HG03432 (cell line): ENCODE measurements around the gene CD96.
"Not testable (repeated sequence)": the region's sequence is repeated elsewhere in the genome, so short reads cannot be mapped to it uniquely, and the experiment has no call there.

Experiments
- ATAC-seq: cut with Tn5 transposase; IDR thresholded peaks from one replicate; pipeline ENCODE4 v1.9.1; 2021; ENCODE audit warnings: mild to moderate bottlenecking, moderate library complexity; ENCODE audit not compliant: unreplicated experiment

CD96 gene

GRCh38 chr3:111617912-111618601 is 76.1 kb downstream of the CD96 start:
- ATAC-seq: no peak

GRCh38 chr3:111618945-111619344 is 76.9 kb downstream of the CD96 start:
- ATAC-seq: no peak

- no peak for ATAC-seq
These were observed 77.8 kb downstream of the CD96 start for GRCh38 chr3:111619833-111620232.

GRCh38 chr3:111621535-111621934 is 79.5 kb downstream of the CD96 start:
- no peak for ATAC-seq

DNA sequence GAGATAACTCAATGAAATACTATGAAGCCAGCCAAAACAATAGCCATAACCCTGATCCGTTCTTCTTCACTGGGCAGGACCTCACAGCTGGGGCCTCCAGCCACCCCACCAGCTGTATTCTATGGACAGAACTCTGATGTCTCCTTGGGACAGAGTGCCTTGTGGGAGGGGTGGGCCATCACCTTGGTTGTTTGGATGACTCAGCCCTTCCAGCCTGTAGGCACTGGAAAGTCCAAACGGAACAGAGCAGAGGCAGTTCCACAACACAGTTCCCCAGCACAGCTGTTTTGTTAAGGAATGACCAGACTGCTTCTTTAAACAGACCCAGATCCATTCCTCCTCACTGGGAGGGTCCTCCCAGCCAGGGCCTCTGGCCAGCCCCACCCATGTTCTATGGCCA is 85.1 kb downstream of the CD96 start:
- no peak for ATAC-seq

DNA sequence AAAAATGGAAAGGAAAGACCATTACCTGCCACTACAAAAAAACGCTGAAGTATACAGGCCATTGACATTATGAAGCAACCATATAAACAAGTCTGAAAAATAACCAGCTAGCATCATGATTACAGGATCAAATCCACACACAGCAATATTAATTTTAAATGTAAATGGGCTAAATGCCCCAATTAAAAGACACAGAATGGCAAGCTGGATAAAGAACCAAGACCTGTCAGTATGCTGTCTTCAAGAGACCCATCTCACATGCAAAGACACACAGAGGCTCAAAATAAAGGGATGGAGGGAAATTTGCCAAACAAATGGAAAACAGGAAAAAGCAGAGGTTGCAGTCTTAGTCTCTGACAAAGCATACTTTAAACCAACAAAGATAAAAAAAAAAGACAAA is 87.0 kb downstream of the CD96 start:
- not testable (repeated sequence) for ATAC-seq

GRCh38 chr3:111630638-111631037 is 88.6 kb downstream of the CD96 start:
- not testable (repeated sequence) for ATAC-seq

DNA sequence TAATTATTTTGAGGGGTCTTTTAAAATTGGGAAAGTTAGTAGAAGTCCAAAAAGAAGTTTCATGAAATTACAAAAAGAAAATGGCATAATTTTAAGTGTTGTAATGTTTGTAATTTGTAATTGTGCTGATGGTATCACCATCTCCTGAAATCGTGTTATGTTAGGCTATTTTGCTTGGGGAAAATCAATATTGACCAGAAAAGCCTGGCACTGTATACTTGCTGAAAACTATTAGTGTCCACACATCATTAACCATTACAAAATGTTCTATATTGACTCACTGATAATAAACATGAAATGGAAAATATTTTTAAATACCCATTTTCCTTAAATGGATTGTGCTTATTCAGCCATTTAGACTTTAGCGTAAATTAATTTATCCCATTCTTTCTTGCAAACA is 93.4 kb downstream of the CD96 start:
- ATAC-seq: no peak

DNA sequence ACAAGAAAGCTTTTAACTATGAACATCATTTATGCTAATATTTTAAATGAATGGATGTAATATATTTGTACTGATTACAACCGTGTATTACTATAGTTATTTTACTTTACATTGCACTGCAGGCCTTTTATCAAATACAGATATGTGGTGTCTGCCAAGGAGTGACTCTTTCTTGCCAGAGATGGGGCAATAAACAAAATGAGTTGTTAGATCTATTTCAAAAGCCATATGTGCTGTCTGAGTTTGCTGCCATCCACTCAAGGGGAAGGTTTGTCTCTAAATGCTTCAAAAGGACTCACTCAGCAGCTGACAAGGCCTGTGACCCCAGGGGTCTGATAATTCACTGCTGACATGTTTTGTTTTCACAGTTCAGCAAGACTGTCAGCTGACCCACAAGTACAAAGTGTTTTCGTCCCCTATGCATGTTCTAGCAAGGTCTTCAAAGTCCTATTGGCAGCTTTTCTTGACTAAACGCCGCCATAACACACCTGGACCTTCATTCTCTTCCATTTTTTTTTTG is 94.4 kb downstream of the CD96 start:
- no peak for ATAC-seq

- ATAC-seq: no peak
These were observed 97.3 kb downstream of the CD96 start for GRCh38 chr3:111639316-111639715.

DNA sequence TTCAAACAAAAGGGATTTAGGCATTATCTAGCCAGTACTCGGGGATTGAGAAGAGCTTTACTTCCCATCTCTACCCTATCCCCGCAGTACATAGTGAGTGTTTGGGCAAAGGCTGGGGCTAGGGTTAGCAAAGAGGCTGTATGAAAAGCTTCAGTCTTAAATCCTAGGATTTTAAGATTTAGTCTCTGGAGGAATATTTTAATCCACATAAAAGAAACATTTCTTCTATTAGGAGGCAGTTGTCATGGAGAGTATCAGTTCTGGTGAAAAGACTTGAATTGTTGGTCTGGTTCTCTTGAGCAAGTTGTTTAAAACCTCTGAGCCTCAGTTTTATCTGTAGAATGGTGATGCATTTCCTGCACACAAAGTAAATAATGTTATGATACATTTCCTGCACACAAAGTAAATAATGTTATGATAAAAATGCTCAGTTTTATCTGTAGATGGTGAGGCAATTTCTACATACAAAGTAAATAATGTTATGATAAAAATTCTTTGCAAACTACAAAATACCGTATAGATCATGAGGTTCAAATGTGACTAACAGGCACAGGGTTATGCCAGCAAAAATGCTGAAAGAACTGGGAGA is 107.1 kb downstream of the CD96 start:
- ATAC-seq: no peak

DNA sequence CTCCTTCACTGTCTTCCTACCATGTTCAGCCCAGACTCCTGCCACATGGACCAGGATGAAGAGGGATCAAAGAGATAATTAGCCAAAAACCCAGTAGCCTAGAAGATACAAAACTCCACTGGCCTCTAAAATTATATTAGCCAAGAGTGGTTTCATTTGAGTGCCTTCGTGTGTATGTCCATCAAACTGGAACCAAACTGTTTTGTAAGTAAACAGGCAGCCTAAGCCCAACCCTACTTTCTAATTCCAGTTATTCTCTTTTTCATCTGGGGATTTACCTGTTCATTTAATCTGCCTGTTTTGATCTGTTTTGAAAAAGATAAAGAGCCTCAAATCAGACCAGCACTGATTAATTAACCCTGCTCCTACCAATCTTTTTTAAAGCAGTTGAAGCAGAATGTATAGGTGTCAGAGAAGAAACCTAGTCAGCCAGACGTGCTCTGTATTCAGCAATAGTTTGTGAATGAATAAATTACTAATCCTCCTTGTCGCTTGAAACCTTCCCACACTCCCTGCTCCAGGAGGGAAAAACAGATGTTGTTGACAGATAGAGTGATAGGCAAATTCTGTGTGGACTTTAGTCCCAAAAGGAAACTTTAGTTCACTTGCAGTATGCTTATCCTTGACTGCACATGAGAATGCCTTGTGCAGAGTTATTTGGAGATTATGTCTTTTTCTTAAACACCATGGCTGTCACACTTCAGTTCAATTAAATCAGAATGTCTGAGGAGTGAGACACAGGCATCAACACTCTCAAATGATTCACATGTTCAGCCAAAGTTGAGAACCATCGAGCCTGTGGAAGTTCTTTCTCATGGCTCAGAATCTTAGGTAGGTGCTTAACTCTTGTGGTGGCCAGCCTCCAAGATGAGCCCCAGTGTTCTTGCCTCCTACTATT is 108.6 kb downstream of the CD96 start:
- peak; percentile 56 for ATAC-seq

GRCh38 chr3:111652492-111653180 is 110.6 kb downstream of the CD96 start:
- peak; percentile 56 for ATAC-seq

GRCh38 chr3:111653766-111654165 is 111.8 kb downstream of the CD96 start:
- ATAC-seq: no peak

GRCh38 chr3:111662012-111662411 is 120.0 kb downstream of the CD96 start:
- ATAC-seq: no peak

- no peak for ATAC-seq
These were observed 120.9 kb downstream of the CD96 start for GRCh38 chr3:111662907-111663306.

GRCh38 chr3:111666041-111666735 is 124.2 kb downstream of the CD96 start:
- ATAC-seq: no peak

- ATAC-seq: no peak
These were observed 125.2 kb downstream of the CD96 start for GRCh38 chr3:111667170-111667569.

GRCh38 chr3:111667621-111668239 is 125.7 kb downstream of the CD96 start:
- peak; percentile 97 for ATAC-seq

- ATAC-seq: no peak
These were observed 126.3 kb downstream of the CD96 start for GRCh38 chr3:111668326-111668725.
